WI38 (cell line): ENCODE data around the gene LMX1A.

Experiments
- H3K4me3 ChIP-seq: 2 replicates; pipeline ENCODE4 v1.5.1; 2011; ENCODE audit warnings: low read depth, mild to moderate bottlenecking, control low read depth, low read length
- CTCF ChIP-seq: IDR thresholded peaks from 2 replicates; pipeline ENCODE4 v1.5.1; 2012; ENCODE audit warnings: low read depth, mild to moderate bottlenecking, control low read depth, low read length

Gene LMX1A

GRCh38 chr1:165253818-165254254 lies 102.7 kb downstream of the LMX1A start:
- no peak for TF ChIP-seq CTCF
- no peak overlapping the region for H3K4me3 ChIP-seq

GRCh38 chr1:165248969-165249571 lies 107.4 kb downstream of the LMX1A start:
- TF ChIP-seq CTCF: no peak
- no peak overlapping the region for H3K4me3 ChIP-seq

- no peak for TF ChIP-seq CTCF
These were observed 114.6 kb downstream of the LMX1A start for GRCh38 chr1:165241952-165242351.

GRCh38 chr1:165241321-165241720 lies 115.2 kb downstream of the LMX1A start:
- H3K4me3 ChIP-seq: no peak overlapping the region
- TF ChIP-seq CTCF: no peak

More at GRCh38 chr1:165241952-165242351, 114.6 kb downstream of the LMX1A start:
- H3K4me3 ChIP-seq: no peak overlapping the region

- TF ChIP-seq CTCF: no peak
- no peak overlapping the region for H3K4me3 ChIP-seq
These were observed 116.0 kb downstream of the LMX1A start for GRCh38 chr1:165240492-165240891.

GRCh38 chr1:165239873-165240272 lies 116.6 kb downstream of the LMX1A start:
- TF ChIP-seq CTCF: no peak
- H3K4me3 ChIP-seq: no peak overlapping the region

GRCh38 chr1:165235777-165236291 lies 120.7 kb downstream of the LMX1A start:
- no peak overlapping the region for H3K4me3 ChIP-seq

More at GRCh38 chr1:165235777-165236291, 120.7 kb downstream of the LMX1A start:
- TF ChIP-seq CTCF: no peak
